Measurements from ENCODE around the gene BPNT1. TPM values are rescaled to one million over a fixed set of nuclear protein-coding genes. Genes with fewer than 3 reads are reported as not detected.

Gene BPNT1
- total and polyA plus RNA-seq, 2 of the 13 experiments (the other 11 are each of a cell fraction or from before 2014, with no cell fraction given), result 35.2 to 43.9 TPM

- no peak for TF ChIP-seq HNF4G (IDR thresholded peaks at IDR 0.05; ENCODE audit: borderline replicate concordance, low read depth, low read length)
- TF ChIP-seq HNF4G (CRISPR knock-in tag; IDR thresholded peaks at IDR 0.05; ENCODE audit: borderline replicate concordance, low read depth), result 0 out of 2 replicates have a peak, but pooled peaks have one; percentile 59
- TF ChIP-seq HMGA1 (CRISPR knock-in tag; conservative IDR thresholded peaks at IDR 0.05), result no peak
- no peak for TF ChIP-seq JUND (CRISPR knock-in tag; IDR thresholded peaks at IDR 0.05)
- TF ChIP-seq LBX2 (CRISPR knock-in tag; IDR thresholded peaks at IDR 0.05; ENCODE audit: borderline replicate concordance), result 0 out of 2 replicates have a peak, but pooled peaks have one; percentile 50
- peak; percentile 93 for TF ChIP-seq SALL1 (CRISPR knock-in tag; IDR thresholded peaks at IDR 0.05)
- TF ChIP-seq ATF2 (CRISPR knock-in tag; IDR thresholded peaks at IDR 0.05), result no peak; the same call in none of the 2 replicates
- TF ChIP-seq ZXDC (CRISPR knock-in tag; IDR thresholded peaks at IDR 0.05), result no peak
- TF ChIP-seq SP5 (CRISPR knock-in tag; IDR thresholded peaks at IDR 0.05; ENCODE audit: borderline replicate concordance, low read depth), result peak; percentile 72
- TF ChIP-seq ZNF724P (CRISPR knock-in tag; IDR thresholded peaks at IDR 0.05; ENCODE audit: borderline replicate concordance), result peak; percentile 65; the same call in 1 of the 2 replicates
- no peak for TF ChIP-seq ZNF3 (CRISPR knock-in tag; IDR thresholded peaks at IDR 0.05)
- peak; percentile 69; the same call in 1 of the 2 replicates for TF ChIP-seq ZSCAN9 (CRISPR knock-in tag; IDR thresholded peaks at IDR 0.05; ENCODE audit: borderline replicate concordance)
- TF ChIP-seq SALL2 (CRISPR knock-in tag; IDR thresholded peaks at IDR 0.05), result peak; percentile 30; the same call in 1 of the 2 replicates
- TF ChIP-seq CHD2 (IDR thresholded peaks at IDR 0.05; ENCODE audit: low read depth, low read length), result no peak
- peak; percentile 77 for TF ChIP-seq TEAD3 (CRISPR knock-in tag; optimal IDR thresholded peaks at IDR 0.05; ENCODE audit: borderline replicate concordance)
- peak; percentile 6; the same call in 1 of the 2 replicates for TF ChIP-seq ETV5 (CRISPR knock-in tag; IDR thresholded peaks at IDR 0.05; ENCODE audit: borderline replicate concordance)
- TF ChIP-seq TCF7 (IDR thresholded peaks at IDR 0.05; ENCODE audit: low read depth), result no peak
- no peak; the same call in 1 of the 2 replicates for TF ChIP-seq ZNF773 (CRISPR knock-in tag; IDR thresholded peaks at IDR 0.05; ENCODE audit: borderline replicate concordance)
- no peak for TF ChIP-seq ZNF232 (CRISPR knock-in tag; IDR thresholded peaks at IDR 0.05; ENCODE audit: borderline replicate concordance)
- no peak for TF ChIP-seq ZNF674 (CRISPR knock-in tag; IDR thresholded peaks at IDR 0.05; ENCODE audit: low read depth)
- TF ChIP-seq SETDB1 (CRISPR knock-in tag; IDR thresholded peaks at IDR 0.05; ENCODE audit: borderline replicate concordance), result no peak
- TF ChIP-seq GPBP1L1 (CRISPR knock-in tag; IDR thresholded peaks at IDR 0.05), result no peak
- TF ChIP-seq PTBP1 (IDR thresholded peaks at IDR 0.05; ENCODE audit: low read depth, low read length, poor library complexity, severe bottlenecking), result no peak
- no peak for TF ChIP-seq ZNF383 (CRISPR knock-in tag; IDR thresholded peaks at IDR 0.05; ENCODE audit: borderline replicate concordance)
- TF ChIP-seq ELF3 (CRISPR knock-in tag; IDR thresholded peaks at IDR 0.05), result peak; percentile 73
Measured at GRCh38 chr1:220046052-220046930, 43.3 kb downstream of the BPNT1 start, which contains the start of gene EPRS1 (continued).

All from HepG2 (cell line).